SK-N-SH treated with all-trans-retinoic acid at 6 μM for 48 hours (cell line): ENCODE measurements around the gene ATP9A.

Source experiments
- ATAC-seq: fragments of 200-7000 bp; cut with Tn5 transposase; 3 replicates; pipeline ENCODE4 v1.9.1; 2020; ENCODE audit warnings: mild to moderate bottlenecking, moderate library complexity
- ARNTL ChIP-seq: fragments of 450-650 bp; formaldehyde crosslinking; IDR thresholded peaks from 2 replicates; pipeline ENCODE4 v1.5.0; 2020; ENCODE audit warnings: low read depth, mild to moderate bottlenecking, moderate library complexity, borderline replicate concordance
- CREB5 ChIP-seq: fragments of 250-450 bp; sonication (Bioruptor Pico); IDR thresholded peaks from 2 replicates; pipeline ENCODE4 v1.5.1; 2020; ENCODE audit warnings: low read depth, mild to moderate bottlenecking, moderate library complexity
- CSDC2 ChIP-seq: fragments of 250-450 bp; sonication (Bioruptor Pico); IDR thresholded peaks from 2 replicates; pipeline ENCODE4 v1.5.0; 2020; ENCODE audit warnings: mild to moderate bottlenecking, moderate library complexity
- CSRNP3 ChIP-seq: fragments of 250-450 bp; sonication (Bioruptor Pico); IDR thresholded peaks from 2 replicates; pipeline ENCODE4 v1.5.1; 2021; ENCODE audit warnings: mild to moderate bottlenecking, moderate library complexity
- ESRRG ChIP-seq: fragments of 250-450 bp; sonication (Bioruptor Pico); IDR thresholded peaks from 2 replicates; pipeline ENCODE4 v1.6.1; 2021; ENCODE audit warnings: mild to moderate bottlenecking
- GLIS3 ChIP-seq: fragments of 250-450 bp; sonication (Bioruptor Pico); IDR thresholded peaks from 2 replicates; pipeline ENCODE4 v1.5.0; 2020; ENCODE audit warnings: mild to moderate bottlenecking, moderate library complexity
- ISL1 ChIP-seq: fragments of 250-450 bp; sonication (Bioruptor Pico); IDR thresholded peaks from 2 replicates; pipeline ENCODE4 v2.1.2; 2022; ENCODE audit warnings: mild to moderate bottlenecking, moderate library complexity
- PATZ1 ChIP-seq: fragments of 250-450 bp; sonication (Bioruptor Pico); IDR thresholded peaks from 2 replicates; pipeline ENCODE4 v1.8.0; 2020; ENCODE audit warnings: mild to moderate bottlenecking, moderate library complexity, borderline replicate concordance
- POU6F1 ChIP-seq: fragments of 250-450 bp; sonication (Bioruptor Pico); IDR thresholded peaks from 2 replicates; pipeline ENCODE4 v1.8.0; 2021; ENCODE audit warnings: low read depth, mild to moderate bottlenecking, moderate library complexity, borderline replicate concordance
- PPARA ChIP-seq: fragments of 250-450 bp; sonication (Bioruptor Pico); IDR thresholded peaks from 2 replicates; pipeline ENCODE4 v1.5.0; 2020; ENCODE audit warnings: mild to moderate bottlenecking, borderline replicate concordance
- SNAI2 ChIP-seq: fragments of 250-450 bp; sonication (Bioruptor Pico); IDR thresholded peaks from 2 replicates; pipeline ENCODE4 v1.5.0; 2020; ENCODE audit warnings: mild to moderate bottlenecking, moderate library complexity
- TCF4 ChIP-seq: fragments of 250-450 bp; sonication (Bioruptor Pico); IDR thresholded peaks from 2 replicates; pipeline ENCODE4 v1.8.0; 2021; ENCODE audit warnings: mild to moderate bottlenecking, moderate library complexity, borderline replicate concordance
- TOX ChIP-seq: fragments of 250-450 bp; sonication (Bioruptor Pico); IDR thresholded peaks from 2 replicates; pipeline ENCODE4 v1.8.0; 2021; ENCODE audit warnings: mild to moderate bottlenecking, moderate library complexity, borderline replicate concordance
- TSHZ2 ChIP-seq: fragments of 250-450 bp; sonication (Bioruptor Pico); IDR thresholded peaks from 2 replicates; pipeline ENCODE4 v1.5.0; 2020; ENCODE audit warnings: mild to moderate bottlenecking, moderate library complexity
- ZC3H10 ChIP-seq: fragments of 250-450 bp; sonication (Bioruptor Pico); IDR thresholded peaks from 2 replicates; pipeline ENCODE4 v1.5.1; 2021; ENCODE audit warnings: mild to moderate bottlenecking, moderate library complexity
- ZFP3 ChIP-seq: fragments of 250-450 bp; sonication (Bioruptor Pico); IDR thresholded peaks from 2 replicates; pipeline ENCODE4 v1.5.0; 2020; ENCODE audit warnings: mild to moderate bottlenecking, moderate library complexity
- ZFP30 ChIP-seq: fragments of 450-650 bp; formaldehyde crosslinking; IDR thresholded peaks from 2 replicates; pipeline ENCODE4 v1.5.0; 2022; ENCODE audit warnings: mild to moderate bottlenecking, moderate library complexity
- ZNF565 ChIP-seq: fragments of 450-650 bp; formaldehyde crosslinking; conservative IDR thresholded peaks from 2 replicates; pipeline ENCODE4 v1.5.0; 2020; ENCODE audit warnings: low read depth, mild to moderate bottlenecking, moderate library complexity
- ZNF70 ChIP-seq: fragments of 450-650 bp; formaldehyde crosslinking; IDR thresholded peaks from 2 replicates; pipeline ENCODE4 v1.5.0; 2020; ENCODE audit warnings: mild to moderate bottlenecking, moderate library complexity
- ZNF8 ChIP-seq: fragments of 450-650 bp; formaldehyde crosslinking; IDR thresholded peaks from 2 replicates; pipeline ENCODE4 v1.5.0; 2020; ENCODE audit warnings: mild to moderate bottlenecking, moderate library complexity

The ATP9A gene

GRCh38 chr20:51703400-51704287 is 64.5 kb downstream of the ATP9A start:
- no peak for TF ChIP-seq ARNTL (CRISPR knock-in tag)
- TF ChIP-seq TCF4 (CRISPR knock-in tag): no peak
- TF ChIP-seq ZNF565: no peak
- TF ChIP-seq PATZ1 (CRISPR knock-in tag): no peak
- no peak for TF ChIP-seq TSHZ2
- TF ChIP-seq ISL1 (CRISPR knock-in tag): no peak
- no peak for TF ChIP-seq ZNF8 (CRISPR knock-in tag)
- no peak for TF ChIP-seq CREB5 (CRISPR knock-in tag)
- no peak for TF ChIP-seq PPARA (CRISPR knock-in tag)
- TF ChIP-seq TOX (CRISPR knock-in tag): no peak
- TF ChIP-seq CSRNP3 (CRISPR knock-in tag): no peak
- TF ChIP-seq ZFP30 (CRISPR knock-in tag): no peak
- TF ChIP-seq ZC3H10 (CRISPR knock-in tag): no peak
- TF ChIP-seq POU6F1 (CRISPR knock-in tag): no peak
- TF ChIP-seq SNAI2 (CRISPR knock-in tag): no peak
- no peak for TF ChIP-seq ESRRG (CRISPR knock-in tag)
- no peak for TF ChIP-seq CSDC2 (CRISPR knock-in tag)
- TF ChIP-seq ZNF70 (CRISPR knock-in tag): no peak
- no peak for TF ChIP-seq ZFP3 (CRISPR knock-in tag)
- no peak for TF ChIP-seq GLIS3
- no peak for ATAC-seq

- ATAC-seq: no peak
- TF ChIP-seq PPARA (CRISPR knock-in tag): no peak
- no peak for TF ChIP-seq ZFP3 (CRISPR knock-in tag)
- TF ChIP-seq CSRNP3 (CRISPR knock-in tag): no peak
- TF ChIP-seq ZC3H10 (CRISPR knock-in tag): no peak
- TF ChIP-seq CSDC2 (CRISPR knock-in tag): no peak
Measured at GRCh38 chr20:51702556-51702955, 65.6 kb downstream of the ATP9A start.
